Measurements from ENCODE around the gene ANKRD7.
A peak's percentile ranks its signal among the peaks of the same experiment; 100 is the strongest.

ANKRD7 gene

DNA sequence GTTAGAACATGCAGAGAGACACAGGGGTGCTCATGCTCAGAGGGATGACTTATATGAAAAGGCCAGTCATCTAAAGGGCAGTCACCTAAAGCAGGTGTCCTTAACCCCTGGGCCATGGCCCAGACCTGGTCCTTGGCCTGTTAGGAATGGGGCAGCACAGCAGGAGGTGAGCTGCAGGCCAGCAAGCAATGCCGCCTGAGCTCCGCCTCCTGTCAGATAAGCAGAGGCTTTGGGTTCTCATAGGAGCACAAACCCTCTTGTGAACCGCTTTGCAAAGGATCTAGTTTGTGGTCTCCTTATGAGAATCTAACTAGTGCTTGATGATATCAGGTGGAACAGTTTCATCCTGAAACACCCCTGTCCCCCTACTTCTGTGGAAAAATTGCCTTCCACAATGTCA lies 14.5 kb downstream of the ANKRD7 start:
- no peak for FAIRE-seq

DNA sequence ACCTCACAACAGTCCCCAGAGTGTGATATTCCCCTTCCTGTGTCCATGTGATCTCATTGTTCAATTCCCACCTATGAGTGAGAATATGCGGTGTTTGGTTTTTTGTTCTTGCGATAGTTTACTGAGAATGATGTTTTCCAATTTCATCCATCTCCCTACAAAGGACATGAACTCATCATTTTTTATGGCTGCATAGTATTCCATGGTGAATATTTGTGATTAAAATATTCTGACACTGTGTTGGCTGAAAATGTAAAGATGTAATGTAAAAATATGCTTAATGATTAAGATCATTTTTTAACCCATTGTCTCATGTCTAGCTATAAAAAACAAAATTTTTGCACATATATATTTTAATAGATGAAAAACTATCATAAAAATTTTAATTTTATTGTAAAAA lies 15.8 kb downstream of the ANKRD7 start:
- FAIRE-seq = peak; percentile 88

DNA sequence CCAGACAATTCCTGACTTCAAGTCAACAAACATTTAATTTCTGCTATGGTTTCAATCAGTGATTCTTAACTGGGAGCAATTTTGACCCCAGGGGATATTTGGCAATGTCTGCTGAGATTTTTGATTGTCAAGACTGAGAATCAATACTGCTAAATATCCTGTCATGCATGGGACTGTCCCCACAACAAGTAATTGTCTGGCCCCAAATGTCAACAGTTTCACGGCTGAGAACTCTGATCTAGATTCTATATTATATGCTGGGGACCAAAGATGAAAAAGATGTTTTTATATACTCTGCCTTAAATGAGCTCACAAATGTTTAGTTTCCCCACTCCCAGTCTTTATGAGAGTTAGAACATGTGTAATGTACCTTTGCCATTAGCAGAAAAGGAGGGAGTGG lies 19.2 kb downstream of the ANKRD7 start:
- FAIRE-seq = no peak

DNA sequence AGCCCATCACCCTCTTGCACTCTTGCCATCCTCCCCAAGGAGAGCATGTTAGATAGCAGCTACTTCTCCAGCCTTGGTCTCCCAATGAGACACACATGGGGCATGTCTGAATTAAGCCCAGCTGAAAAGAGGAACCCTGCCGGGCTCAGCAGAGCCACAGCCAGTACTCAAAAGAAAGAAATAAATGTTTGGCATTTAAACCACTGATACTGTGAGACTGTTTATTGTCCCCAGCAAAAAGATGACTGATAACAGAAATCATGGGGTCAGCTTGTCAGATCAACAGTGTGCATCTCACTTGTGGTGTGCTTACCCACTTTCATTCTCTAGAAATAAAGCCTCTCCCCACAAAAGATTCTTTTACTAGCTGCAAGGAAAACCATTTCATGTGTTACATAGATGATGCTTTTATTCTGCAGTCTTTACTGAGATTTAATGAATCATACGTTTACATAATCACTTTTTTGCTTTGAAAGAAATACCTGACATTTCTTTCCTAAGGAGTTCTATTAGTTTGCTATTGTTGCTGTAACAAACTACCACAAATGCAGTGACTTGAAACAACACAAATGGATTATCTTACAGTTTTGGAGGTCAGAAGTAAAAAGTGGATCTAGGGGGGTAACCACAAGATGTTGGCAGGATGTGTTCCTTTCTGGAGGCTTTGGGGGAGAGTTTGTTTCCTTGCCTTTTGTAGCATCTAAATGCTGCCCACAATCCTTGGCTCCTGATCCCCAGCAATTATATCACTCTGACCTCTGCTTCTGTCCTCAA lies 20.9 kb downstream of the ANKRD7 start:
- FAIRE-seq = no peak

DNA sequence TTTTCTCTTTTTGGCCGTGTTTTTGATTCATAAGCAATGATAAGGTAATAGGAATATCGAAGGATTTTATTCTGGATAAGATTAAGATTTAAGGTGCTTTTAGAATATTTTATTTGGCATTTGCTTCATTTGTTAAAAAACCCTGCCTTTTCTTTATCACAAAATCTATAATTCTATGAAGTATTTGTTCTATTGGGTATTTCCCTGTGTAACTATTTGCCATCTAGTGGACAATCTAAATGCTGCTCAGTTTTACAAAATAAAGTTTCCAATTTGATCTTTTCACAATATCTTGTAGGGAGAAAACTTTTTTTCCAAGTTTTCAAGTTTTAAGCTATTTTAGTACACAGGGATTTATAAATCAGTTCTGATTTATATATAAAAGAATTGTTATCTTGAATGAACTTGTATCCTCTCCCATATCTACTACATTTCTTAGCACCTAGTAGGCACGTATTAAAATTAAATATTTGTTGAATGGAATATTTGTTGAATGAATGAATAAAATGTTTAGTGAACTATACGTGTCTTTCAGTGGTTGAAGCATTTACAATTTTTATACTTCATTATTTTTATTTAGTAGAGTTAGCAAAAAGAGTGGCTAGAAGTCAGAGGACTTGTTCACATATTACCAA lies 26.5 kb downstream of the ANKRD7 start:
- FAIRE-seq = peak; percentile 92

DNA sequence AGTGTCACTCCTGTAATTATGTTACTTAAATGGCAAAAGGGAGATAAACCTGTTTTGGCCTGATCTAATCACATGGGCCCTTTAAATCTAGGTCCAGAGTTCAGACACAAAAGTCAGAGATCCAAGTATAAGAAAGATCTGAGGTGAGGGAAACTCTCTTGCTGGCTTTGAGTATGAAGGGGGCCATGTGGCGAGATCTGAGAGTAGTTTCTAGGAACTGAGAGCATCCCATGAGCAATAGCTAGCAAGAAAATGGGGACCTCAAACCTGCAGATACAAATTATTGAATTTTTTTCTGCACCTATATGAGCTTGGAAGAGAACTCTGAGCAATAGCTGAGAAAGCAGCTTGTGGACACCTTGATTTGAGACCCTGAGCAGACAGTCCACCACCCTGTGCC lies 27.6 kb downstream of the ANKRD7 start:
- no peak for FAIRE-seq

DNA sequence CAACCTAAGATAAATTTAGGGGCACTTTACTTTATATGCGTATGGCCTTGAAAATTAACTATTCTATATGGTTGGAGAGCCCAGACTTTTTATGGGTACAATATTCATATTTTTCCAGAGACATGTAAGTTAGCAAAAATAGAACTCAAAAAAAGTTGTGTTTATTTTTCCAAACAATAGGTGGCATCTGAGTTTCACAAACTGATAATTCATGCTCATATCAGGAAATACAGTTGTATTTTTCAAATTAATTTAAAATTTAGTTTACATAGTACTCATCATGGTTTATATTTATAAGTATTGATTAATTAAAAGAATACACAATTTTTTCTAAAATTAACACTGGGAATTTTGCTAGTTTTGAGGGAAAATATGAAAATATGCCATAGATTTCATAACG lies 34.6 kb downstream of the ANKRD7 start:
- FAIRE-seq = peak; percentile 84

DNA sequence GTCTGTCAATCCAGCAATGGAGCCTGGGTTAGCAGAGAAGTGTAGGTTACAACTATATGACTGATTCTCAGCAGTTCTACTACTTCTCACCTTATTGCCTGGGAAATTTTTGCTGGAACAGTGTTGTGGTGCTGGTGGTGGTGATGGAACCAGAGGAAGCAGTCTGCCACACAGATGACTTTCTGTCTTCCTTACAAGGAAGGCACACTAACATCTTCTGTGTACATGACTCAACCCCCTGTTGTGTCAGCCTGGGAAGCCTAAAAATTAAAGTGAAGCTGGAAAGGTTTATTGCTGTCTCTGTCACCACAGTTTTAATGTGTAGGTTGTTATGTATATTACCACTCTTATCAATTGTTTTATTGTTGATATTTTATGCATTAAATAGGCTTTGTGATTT lies 40.3 kb downstream of the ANKRD7 start:
- no peak for FAIRE-seq

DNA sequence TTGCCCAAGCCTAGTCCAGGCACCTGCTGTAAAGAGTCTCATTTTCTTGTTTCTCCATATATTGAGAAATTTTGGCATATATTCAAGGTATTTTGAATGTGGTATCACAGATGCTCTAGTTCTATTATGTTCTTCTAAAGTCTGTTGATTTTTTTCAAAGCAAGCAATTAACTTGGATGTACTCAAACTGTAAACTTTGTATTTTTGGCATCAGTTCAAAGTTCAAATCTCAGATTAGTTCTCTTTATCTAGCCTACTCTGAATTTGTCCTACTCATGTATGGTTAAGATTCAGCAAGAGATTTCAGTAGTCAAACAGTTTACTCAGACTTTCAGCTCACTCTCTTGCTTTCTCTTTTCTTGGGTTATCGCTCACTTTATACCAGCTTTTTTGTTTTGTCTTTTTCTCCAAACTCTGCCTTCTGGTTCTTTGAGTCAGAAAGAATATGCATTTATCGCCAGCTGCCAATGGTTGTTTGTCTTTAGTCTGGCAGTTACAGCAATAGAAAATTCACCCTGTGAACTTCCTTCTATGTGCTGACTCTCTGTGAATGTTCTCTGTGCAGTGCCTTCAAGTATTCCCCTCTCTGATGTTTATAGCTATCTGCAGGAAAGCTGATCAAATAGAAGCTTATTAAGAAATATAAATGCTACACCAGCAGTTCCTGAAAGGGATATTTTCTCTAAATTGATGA lies 56.0 kb downstream of the ANKRD7 start:
- no peak for FAIRE-seq

DNA sequence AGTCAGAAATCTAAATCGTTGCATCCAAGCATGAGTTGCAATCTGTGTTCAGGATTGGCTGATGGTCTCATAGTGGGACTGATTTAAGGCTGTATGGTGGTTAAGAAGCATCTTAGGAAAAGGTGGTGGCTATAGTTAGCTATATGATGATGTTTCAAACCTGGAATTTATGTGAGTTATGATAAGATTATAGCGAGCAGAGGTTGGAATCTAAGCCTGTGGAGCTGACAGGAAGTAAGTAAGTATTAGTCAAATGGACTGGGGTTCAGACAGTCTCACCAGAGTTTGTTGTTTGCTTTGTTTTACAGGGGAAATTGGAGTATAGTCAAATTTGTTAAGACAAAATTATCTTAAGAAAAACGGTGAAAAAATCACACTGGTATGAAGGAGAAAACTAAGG lies 56.7 kb downstream of the ANKRD7 start:
- no peak for FAIRE-seq

DNA sequence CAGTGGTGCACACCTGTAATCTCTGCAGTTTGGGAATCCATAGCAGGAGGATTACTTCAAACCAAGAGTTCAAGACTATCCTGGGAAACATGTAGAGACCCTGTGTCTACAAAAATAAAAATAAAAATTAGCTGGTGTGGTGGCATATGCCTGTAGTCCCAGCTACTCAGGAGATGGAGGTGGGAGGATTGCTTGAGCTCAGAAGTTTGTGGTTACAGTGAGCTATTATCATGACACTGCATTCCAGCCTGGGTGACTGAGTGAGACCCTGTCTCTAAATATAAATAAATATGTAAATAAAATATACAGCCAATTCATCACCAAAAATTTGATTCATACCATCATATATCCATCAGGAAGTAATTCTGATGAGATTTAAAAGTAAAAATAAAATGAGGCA lies 60.9 kb downstream of the ANKRD7 start:
- FAIRE-seq = no peak

DNA sequence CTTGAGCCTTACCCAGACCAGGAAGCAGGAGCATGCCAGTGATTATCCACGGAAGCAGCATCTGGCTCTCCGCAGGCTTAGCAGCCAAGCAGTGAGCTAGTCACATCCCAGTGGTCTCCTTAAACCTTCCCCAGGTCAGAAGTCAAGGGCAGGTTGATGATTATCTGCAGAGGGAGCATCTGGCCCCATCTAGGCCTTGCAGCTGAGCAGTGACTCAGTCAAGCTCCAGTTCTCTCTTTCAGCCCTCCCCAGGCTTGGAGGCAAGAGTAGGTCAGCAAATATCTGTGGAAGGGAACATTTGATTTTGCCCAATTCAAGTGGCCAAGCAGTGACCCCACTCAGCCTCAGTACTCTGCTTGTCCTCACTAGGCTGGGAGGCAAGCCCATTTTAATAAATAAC lies 61.6 kb downstream of the ANKRD7 start:
- FAIRE-seq = no peak

DNA sequence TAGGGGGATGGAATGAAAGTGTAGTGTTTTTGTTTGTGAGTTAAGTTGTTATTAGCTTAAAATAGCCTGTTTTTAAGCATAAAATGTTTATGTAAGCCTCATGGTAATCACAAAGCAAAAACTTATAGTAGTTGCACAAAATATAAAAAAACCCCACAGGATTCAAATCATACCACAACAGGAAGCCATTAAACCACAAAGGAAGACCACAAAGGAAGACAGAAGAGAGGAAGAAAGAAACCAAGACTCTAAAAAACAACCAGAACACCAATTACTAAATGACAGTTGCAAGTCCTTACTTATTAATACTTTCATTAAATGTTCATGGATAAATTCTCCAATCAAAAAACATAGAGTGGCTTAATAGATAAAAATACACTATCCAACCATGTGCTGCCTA lies 63.6 kb downstream of the ANKRD7 start:
- no peak for FAIRE-seq

DNA sequence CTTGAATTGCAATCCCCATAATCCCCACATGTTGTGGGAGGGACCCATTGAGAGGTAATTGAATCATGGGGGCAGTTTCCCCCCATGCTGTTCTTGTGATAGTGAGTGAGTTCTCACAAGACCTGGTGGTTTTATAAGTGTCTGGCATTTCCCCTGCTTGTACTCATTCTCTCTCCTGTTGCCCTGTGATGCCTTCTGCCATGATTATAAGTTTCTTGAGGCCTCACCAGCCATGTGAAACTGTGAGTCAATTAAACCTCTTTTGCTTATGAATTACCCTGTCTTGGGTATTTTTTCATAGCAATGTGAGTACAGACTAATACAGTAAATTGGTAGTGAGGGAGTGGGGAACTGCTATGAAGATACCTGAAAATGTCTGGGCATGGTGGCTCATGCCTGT lies 65.0 kb downstream of the ANKRD7 start:
- FAIRE-seq = no peak

All from A204.1 (cell line).